ENCODE results near the gene CRHR2. TPM values are rescaled to one million over a fixed set of nuclear protein-coding genes. Genes with fewer than 3 reads are reported as not detected.

Gene CRHR2
- total and polyA plus RNA-seq, 4 donors = 0.02 to 0.20 TPM; not detected in 2

- peaks cover 0 to 1% (median 0%) of the 10 kb centered on the region in 4 donors for H3K9me3 ChIP-seq (ENCODE audit: control insufficient read depth in 4 of 4, insufficient read depth in 3 of 4, low read length in 3 of 4)
- no peaks in the 10 kb centered on the region for H3K36me3 ChIP-seq (ENCODE audit: control insufficient read depth in 4 of 4, insufficient read depth in 4 of 4, low read length in 4 of 4)
- no peak for ATAC-seq (ENCODE audit: insufficient read depth, low FRiP score)
- H3K9ac ChIP-seq (ENCODE audit: insufficient read depth in 1 of 2, low read length in 2 of 2) = no peak overlapping the region
- H3K4me1 ChIP-seq (ENCODE audit: control insufficient read depth in 5 of 5, insufficient read depth in 5 of 5, low read length in 5 of 5) = peaks cover 0 to 6% (median 0%) of the 10 kb centered on the region in 5 donors
- H3K27me3 ChIP-seq (ENCODE audit: control insufficient read depth in 3 of 3, insufficient read depth in 3 of 3, low read length in 2 of 3) = peaks cover 0 to 6% (median 0%) of the 10 kb centered on the region in 3 donors
- TF ChIP-seq CTCF (IDR thresholded peaks at IDR 0.05; ENCODE audit: control extremely low read depth, extremely low read depth) = no peak
- 57 to 59% methylated on average over 8 of the region's 8 CpGs for WGBS, 2 donors
- peak overlapping the region in 1 of 2 donors; percentile 20 for H3K27ac ChIP-seq (ENCODE audit: low read depth in 1 of 2, low read length in 1 of 2)
- DNase-seq = no peak
- no peak overlapping the region for H3K4me3 ChIP-seq
Measured at GRCh38 chr7:30727061-30727945, 45.0 kb upstream of the CRHR2 start.

GRCh38 chr7:30726296-30727006 lies 44.2 kb upstream of the CRHR2 start:
- no peak overlapping the region for H3K4me3 ChIP-seq
- peak overlapping the region in 1 of 2 donors; percentile 20 for H3K27ac ChIP-seq (ENCODE audit: low read depth in 1 of 2, low read length in 1 of 2)
- 97 to 98% methylated on average over 7 of the region's 7 CpGs for WGBS, 2 donors
- DNase-seq (no peak), ATAC-seq (ENCODE audit: insufficient read depth, low FRiP score) (no peak)
- no peak for TF ChIP-seq CTCF (IDR thresholded peaks at IDR 0.05; ENCODE audit: control extremely low read depth, extremely low read depth)
- H3K36me3 ChIP-seq (ENCODE audit: control insufficient read depth in 4 of 4, insufficient read depth in 4 of 4, low read length in 4 of 4) = no peaks in the 10 kb centered on the region
- peaks cover 0 to 6% (median 0%) of the 10 kb centered on the region in 3 donors for H3K27me3 ChIP-seq (ENCODE audit: control insufficient read depth in 3 of 3, insufficient read depth in 3 of 3, low read length in 2 of 3)
- peaks cover 0 to 6% (median 0%) of the 10 kb centered on the region in 5 donors for H3K4me1 ChIP-seq (ENCODE audit: control insufficient read depth in 5 of 5, insufficient read depth in 5 of 5, low read length in 5 of 5)
- peaks cover 0 to 2% (median 0%) of the 10 kb centered on the region in 4 donors for H3K9me3 ChIP-seq (ENCODE audit: control insufficient read depth in 4 of 4, insufficient read depth in 3 of 4, low read length in 3 of 4)
- no peak overlapping the region for H3K9ac ChIP-seq (ENCODE audit: insufficient read depth in 1 of 2, low read length in 2 of 2)

GRCh38 chr7:30723776-30724175 lies 41.5 kb upstream of the CRHR2 start:
- 80 to 95% methylated on average over 3 to 4 of the region's 4 CpGs for WGBS, 2 donors
- Histone ChIP-seq H3K27ac (ENCODE audit: low read depth in 1 of 2, low read length in 1 of 2) (no peak overlapping the region), H3K4me3 (no peak overlapping the region), H3K9ac (ENCODE audit: insufficient read depth in 1 of 2, low read length in 2 of 2) (no peak overlapping the region), H3K27me3 (ENCODE audit: control insufficient read depth in 3 of 3, insufficient read depth in 3 of 3, low read length in 2 of 3) (peaks cover 0 to 6% (median 0%) of the 10 kb centered on the region in 3 donors), H3K36me3 (ENCODE audit: control insufficient read depth in 4 of 4, insufficient read depth in 4 of 4, low read length in 4 of 4) (no peaks in the 10 kb centered on the region), H3K9me3 (ENCODE audit: control insufficient read depth in 4 of 4, insufficient read depth in 3 of 4, low read length in 3 of 4) (peaks cover 0 to 7% (median 0%) of the 10 kb centered on the region in 4 donors), H3K4me1 (ENCODE audit: control insufficient read depth in 5 of 5, insufficient read depth in 5 of 5, low read length in 5 of 5) (peaks cover 0 to 6% (median 0%) of the 10 kb centered on the region in 5 donors)
- ATAC-seq (ENCODE audit: insufficient read depth, low FRiP score) (no peak), DNase-seq (no peak)
- no peak for TF ChIP-seq CTCF (IDR thresholded peaks at IDR 0.05; ENCODE audit: control extremely low read depth, extremely low read depth)

Measured in lung (tissue), 12 donors.